Neural cell (in vitro differentiated cells): Measurements from ENCODE around the gene ANXA1. TPM values are rescaled to one million over a fixed set of nuclear protein-coding genes. Genes with fewer than 3 reads are reported as not detected.

Experiments
- H2AFZ ChIP-seq: fragments of 200-600, 300-800 bp; sonication (generic), shearing (Covaris generic); 2 replicates; pipeline ENCODE4 v1.6.0; 2014; ENCODE audit warnings: low read depth, mild to moderate bottlenecking, antibody characterized with exemption, low read length, moderate library complexity
- H3F3A ChIP-seq: fragments of 200-600 bp; shearing (Covaris generic); 2 replicates; pipeline ENCODE4 v1.6.1; 2016; ENCODE audit warnings: mild to moderate bottlenecking, moderate library complexity, mixed read lengths, antibody characterized with exemption, low read length; ENCODE audit not compliant: insufficient read depth, poor library complexity, severe bottlenecking
- H3K27ac ChIP-seq: fragments of 200-600, 300-800 bp; sonication (generic), shearing (Covaris generic); 2 replicates; pipeline ENCODE4 v1.5.1; 2014; ENCODE audit warnings: mild to moderate bottlenecking, low read length, moderate library complexity
- H3K27me3 ChIP-seq: fragments of 300-800, 200-600 bp; sonication (generic), shearing (Covaris generic); 2 replicates; pipeline ENCODE4 v1.6.0; 2014; ENCODE audit warnings: mild to moderate bottlenecking, low read depth, low read length, moderate library complexity; ENCODE audit not compliant: insufficient read depth
- H3K36me3 ChIP-seq: fragments of 300-800, 200-600 bp; sonication (generic), shearing (Covaris generic); 2 replicates; pipeline ENCODE4 v1.5.1; 2014; ENCODE audit warnings: mild to moderate bottlenecking, antibody characterized with exemption, low read length, moderate library complexity; ENCODE audit not compliant: insufficient read depth
- H3K4me2 ChIP-seq: fragments of 300-800, 200-600 bp; sonication (generic), shearing (Covaris generic); 2 replicates; pipeline ENCODE4 v1.6.0; 2014; ENCODE audit warnings: mild to moderate bottlenecking, low read length
- H3K4me3 ChIP-seq: fragments of 300-800, 200-600 bp; sonication (generic), shearing (Covaris generic); 2 replicates; pipeline ENCODE4 v1.5.1; 2014; ENCODE audit warnings: mild to moderate bottlenecking, low read length, moderate library complexity
- H3K79me2 ChIP-seq: fragments of 200-600 bp; shearing (Covaris generic); replicated peaks from 2 replicates; pipeline ENCODE4 v1.6.0; 2014; ENCODE audit warnings: mild to moderate bottlenecking, low read length, moderate library complexity; ENCODE audit not compliant: insufficient read depth
- H3K9ac ChIP-seq: fragments of 300-800, 200-600 bp; sonication (generic), shearing (Covaris generic); 2 replicates; pipeline ENCODE4 v1.6.1; 2016; ENCODE audit warnings: mild to moderate bottlenecking, low read length, mixed read lengths
- H3K9me2 ChIP-seq: fragments of 200-600 bp; shearing (Covaris generic); 2 replicates; pipeline ENCODE4 v1.6.1; 2016; ENCODE audit warnings: mild to moderate bottlenecking, low read length, mixed read lengths; ENCODE audit not compliant: insufficient read depth
- H3K9me3 ChIP-seq: fragments of 200-600, 300-800 bp; sonication (generic), shearing (Covaris generic); 2 replicates; pipeline ENCODE4 v1.6.1; 2016; ENCODE audit warnings: mild to moderate bottlenecking, mixed run types, low read length, moderate library complexity, mixed read lengths
- H4K20me1 ChIP-seq: fragments of 200-600 bp; shearing (Covaris generic); 2 replicates; pipeline ENCODE4 v1.6.1; 2016; ENCODE audit warnings: mild to moderate bottlenecking, mixed run types; ENCODE audit not compliant: insufficient read depth
- EP300 ChIP-seq: fragments of 450-650 bp; conservative IDR thresholded peaks from 2 replicates; pipeline ENCODE4 v1.6.1; 2014; ENCODE audit warnings: antibody characterized with exemption, mild to moderate bottlenecking, moderate library complexity; ENCODE audit not compliant: poor library complexity, severe bottlenecking
- EZH2 ChIP-seq: fragments of 200-600, 300-800 bp; shearing (Covaris generic), sonication (generic); IDR thresholded peaks from 2 replicates; pipeline ENCODE4 v1.6.1; 2014; ENCODE audit warnings: antibody characterized with exemption, low read length, borderline replicate concordance, mild to moderate bottlenecking; ENCODE audit not compliant: insufficient read depth, poor library complexity, severe bottlenecking
- MXI1 ChIP-seq: fragments of 450-650 bp; conservative IDR thresholded peaks from 2 replicates; pipeline ENCODE4 v1.6.1; 2014; ENCODE audit warnings: antibody characterized with exemption, mild to moderate bottlenecking; ENCODE audit not compliant: poor library complexity, severe bottlenecking
- POLR2AphosphoS5 ChIP-seq: IDR thresholded peaks from 2 replicates; pipeline ENCODE4 v1.6.1; 2012
- RAD21 ChIP-seq: fragments of 450-650 bp; conservative IDR thresholded peaks from 2 replicates; pipeline ENCODE4 v1.6.1; 2014; ENCODE audit warnings: antibody characterized with exemption, mild to moderate bottlenecking, moderate library complexity
- REST ChIP-seq: IDR thresholded peaks from 2 replicates; pipeline ENCODE4 v1.6.1; 2012; ENCODE audit warnings: borderline replicate concordance
- SMC3 ChIP-seq: fragments of 450-650 bp; conservative IDR thresholded peaks from 2 replicates; pipeline ENCODE4 v1.6.1; 2014; ENCODE audit warnings: antibody characterized with exemption, mild to moderate bottlenecking, moderate library complexity; ENCODE audit not compliant: poor library complexity
- TAF1 ChIP-seq: IDR thresholded peaks from 2 replicates; pipeline ENCODE4 v1.6.1; 2012; ENCODE audit warnings: low read depth
- polyA plus RNA-seq: library from polyadenylated mRNA; depleted of rRNA; stranded (reverse); fragments of >200 nt; gene quantifications from 2 replicates; pipeline ENCODE4 v1.2.3, GENCODE V29; 2014
- TF ChIP-seq, protein P1 (sequence below): fragments of 450-650 bp; IDR thresholded peaks from 2 replicates; pipeline ENCODE4 v1.5.1; 2014; ENCODE audit warnings: antibody characterized with exemption, mild to moderate bottlenecking, moderate library complexity; ENCODE audit not compliant: poor library complexity, severe bottlenecking

The ANXA1 gene
- polyA plus RNA-seq, 1 donor from 2014 or later: 5.8 TPM

DNA sequence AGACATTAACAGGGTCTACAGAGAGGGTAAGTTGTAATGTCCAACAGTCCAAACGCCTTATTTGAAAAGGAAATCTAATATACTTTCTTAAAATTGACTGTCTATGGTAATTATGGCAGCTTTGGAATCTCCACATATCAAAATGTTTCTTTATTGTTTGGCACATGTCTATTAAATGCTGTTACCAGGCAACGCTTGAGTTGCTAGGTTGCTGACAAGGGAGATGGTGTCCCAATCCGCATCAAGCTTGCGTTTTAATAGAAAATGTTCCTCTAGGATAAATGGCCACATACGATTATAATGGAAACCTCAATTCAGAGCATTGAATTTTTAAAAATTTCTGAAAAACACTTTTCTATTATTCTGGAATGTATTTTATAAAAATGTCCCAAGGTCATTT lies 9.2 kb downstream of the ANXA1 start:
- no peaks in the 10 kb centered on the region for H3K79me2 ChIP-seq
- TF ChIP-seq SMC3 (no peak), POLR2AphosphoS5 (no peak), MXI1 (no peak), EZH2 (no peak), RAD21 (no peak), REST (no peak), TAF1 (no peak), EP300 (no peak)
- TF ChIP-seq, protein P1, sequence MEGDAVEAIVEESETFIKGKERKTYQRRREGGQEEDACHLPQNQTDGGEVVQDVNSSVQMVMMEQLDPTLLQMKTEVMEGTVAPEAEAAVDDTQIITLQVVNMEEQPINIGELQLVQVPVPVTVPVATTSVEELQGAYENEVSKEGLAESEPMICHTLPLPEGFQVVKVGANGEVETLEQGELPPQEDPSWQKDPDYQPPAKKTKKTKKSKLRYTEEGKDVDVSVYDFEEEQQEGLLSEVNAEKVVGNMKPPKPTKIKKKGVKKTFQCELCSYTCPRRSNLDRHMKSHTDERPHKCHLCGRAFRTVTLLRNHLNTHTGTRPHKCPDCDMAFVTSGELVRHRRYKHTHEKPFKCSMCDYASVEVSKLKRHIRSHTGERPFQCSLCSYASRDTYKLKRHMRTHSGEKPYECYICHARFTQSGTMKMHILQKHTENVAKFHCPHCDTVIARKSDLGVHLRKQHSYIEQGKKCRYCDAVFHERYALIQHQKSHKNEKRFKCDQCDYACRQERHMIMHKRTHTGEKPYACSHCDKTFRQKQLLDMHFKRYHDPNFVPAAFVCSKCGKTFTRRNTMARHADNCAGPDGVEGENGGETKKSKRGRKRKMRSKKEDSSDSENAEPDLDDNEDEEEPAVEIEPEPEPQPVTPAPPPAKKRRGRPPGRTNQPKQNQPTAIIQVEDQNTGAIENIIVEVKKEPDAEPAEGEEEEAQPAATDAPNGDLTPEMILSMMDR: no peak
- no peaks in the 10 kb centered on the region for H4K20me1 ChIP-seq
- H3K27me3 ChIP-seq: no peaks in the 10 kb centered on the region
- no peak overlapping the region for H3K4me2 ChIP-seq
- no peaks in the 10 kb centered on the region for H3K9me2 ChIP-seq
- H2AFZ ChIP-seq: no peak overlapping the region
- no peak overlapping the region for H3K27ac ChIP-seq
- H3K9me3 ChIP-seq: no peaks in the 10 kb centered on the region
- H3F3A ChIP-seq: no peaks in the 10 kb centered on the region
- H3K36me3 ChIP-seq: no peaks in the 10 kb centered on the region
- H3K4me3 ChIP-seq: no peak overlapping the region
- H3K9ac ChIP-seq: no peak overlapping the region

DNA sequence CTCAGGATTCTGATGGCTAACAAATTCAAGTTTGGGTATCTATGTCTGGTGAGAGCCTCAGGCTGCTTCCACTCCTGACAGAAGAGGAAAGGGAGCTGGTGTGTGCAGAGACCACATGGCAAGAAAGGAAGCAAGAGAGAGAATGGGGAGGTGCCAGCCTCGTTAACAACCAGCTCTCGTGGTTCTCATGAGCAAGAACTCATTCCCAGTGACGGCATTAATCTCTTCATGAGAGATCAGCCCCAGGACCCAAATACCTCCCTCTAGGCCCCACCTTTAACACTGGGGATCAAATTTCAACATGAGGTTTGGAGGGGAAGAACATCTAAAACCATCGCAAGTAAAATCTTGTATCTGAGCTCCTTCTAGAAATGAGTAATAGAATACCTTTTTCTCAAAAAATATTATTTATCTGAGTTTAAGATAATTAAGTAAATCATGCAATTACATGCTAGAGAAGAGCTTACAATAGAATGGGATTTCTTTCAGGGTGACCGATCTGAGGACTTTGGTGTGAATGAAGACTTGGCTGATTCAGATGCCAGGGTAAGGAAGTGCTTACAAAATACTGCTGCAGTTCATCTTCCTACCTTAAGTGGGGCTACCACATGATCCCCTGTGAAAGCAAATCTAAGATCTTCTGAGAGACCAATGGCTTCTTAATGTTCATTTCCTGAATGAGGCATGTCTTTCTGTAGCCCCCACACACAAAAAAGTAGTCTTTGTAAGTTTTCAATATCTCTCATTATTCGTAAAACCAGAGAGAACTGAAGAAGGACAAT lies 11.5 kb downstream of the ANXA1 start:
- H3K79me2 ChIP-seq: no peaks in the 10 kb centered on the region
- TF ChIP-seq TAF1 (no peak), POLR2AphosphoS5 (no peak), EZH2 (no peak), EP300 (no peak), SMC3 (no peak), RAD21 (no peak), MXI1 (no peak), REST (no peak)
- TF ChIP-seq, protein P1: no peak
- no peaks in the 10 kb centered on the region for H3K36me3 ChIP-seq
- no peaks in the 10 kb centered on the region for H4K20me1 ChIP-seq
- no peak overlapping the region for H3K4me2 ChIP-seq
- no peaks in the 10 kb centered on the region for H3K27me3 ChIP-seq
- H3K4me3 ChIP-seq: no peak overlapping the region
- no peak overlapping the region for H3K9ac ChIP-seq
- no peaks in the 10 kb centered on the region for H3K9me3 ChIP-seq
- H3K27ac ChIP-seq: no peak overlapping the region
- no peaks in the 10 kb centered on the region for H3F3A ChIP-seq
- no peaks in the 10 kb centered on the region for H3K9me2 ChIP-seq
- H2AFZ ChIP-seq: no peak overlapping the region
